Ascending aorta (tissue), 2 donors: ENCODE results near the gene STK32C. TPM values are rescaled to one million over a fixed set of nuclear protein-coding genes. Genes with fewer than 3 reads are reported as not detected.
"Not testable (repeated sequence)": the region's sequence is repeated elsewhere in the genome, so short reads cannot be mapped to it uniquely, and the experiment has no call there.

Experiments used
- DNase-seq, 2 donors: peaks; one replicate each; pipeline ENCODE4 v3.0.0-alpha.2; 2019; ENCODE audit warnings: low spot score in 2 of 2
- H3K27ac ChIP-seq, 2 donors: fragments of 200-600 bp; sonication (generic); one replicate each; pipeline ENCODE4 v1.5.1; 2016 to 2017; ENCODE audit warnings: mild to moderate bottlenecking in 1 of 2
- H3K27me3 ChIP-seq: fragments of 200-600 bp; sonication (generic); one replicate; pipeline ENCODE4 v1.5.1; 2017
- H3K36me3 ChIP-seq, 2 donors: fragments of 200-600 bp; sonication (generic); one replicate each; pipeline ENCODE4 v1.5.1; 2016
- H3K4me1 ChIP-seq, 2 donors: fragments of 200-600 bp; sonication (generic); one replicate each; pipeline ENCODE4 v1.5.1; 2016 to 2017; ENCODE audit warnings: mild to moderate bottlenecking in 1 of 2
- H3K4me3 ChIP-seq, 2 donors: fragments of 200-600 bp; sonication (generic); one replicate each; pipeline ENCODE4 v1.5.1; 2016 to 2017; ENCODE audit warnings: mild to moderate bottlenecking in 1 of 2
- H3K9me3 ChIP-seq, 2 donors: fragments of 200-600 bp; sonication (generic); one replicate each; pipeline ENCODE4 v1.5.1; 2016
- intact Hi-C: fragments of 100-400 bp; cut with DNase I; formaldehyde crosslinking; loops from one replicate; pipeline ENCODE4 v1.15.1; 2023
- total RNA-seq: library from RNA; depleted of rRNA; stranded (reverse); fragments of >200 nt; gene quantifications from one replicate; pipeline ENCODE4 v1.1.0, GENCODE V29; 2016
- TF ChIP-seq, protein P1 (sequence below), 3 experiments: fragments of 200-600 bp in 2 of 3; fragments of 450-650 bp in 1 of 3; sonication (generic) in 2 of 3; IDR thresholded peaks; one replicate each; pipeline ENCODE4 v1.5.1; 2016 to 2019; ENCODE audit warnings: antibody characterized with exemption in 3 of 3, mild to moderate bottlenecking in 1 of 3, moderate library complexity in 1 of 3

Gene STK32C
- total RNA-seq, 1 donor from 2014 or later = 16.2 TPM

DNA sequence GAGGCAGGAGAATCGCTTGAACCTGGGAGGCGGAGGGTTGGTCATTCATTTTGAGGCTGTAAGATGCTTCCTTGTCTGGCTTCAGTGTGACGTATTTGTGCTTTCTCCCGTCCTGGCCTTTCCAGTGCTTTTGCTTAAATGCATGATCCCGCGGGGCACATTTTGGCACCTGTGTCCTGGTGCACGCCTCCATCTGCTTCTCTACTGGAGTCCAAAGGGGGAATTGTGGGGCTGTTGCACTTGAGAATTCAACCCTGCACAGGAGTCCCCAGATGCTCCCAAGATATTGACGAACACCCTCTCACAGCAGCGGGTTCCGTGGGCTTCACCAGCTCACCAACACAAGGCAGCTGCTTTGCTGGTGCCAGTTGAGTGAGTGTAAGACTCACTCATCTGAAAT lies 14.0 kb upstream of the STK32C start:
- DNase-seq = no peak
- no peaks in the 10 kb centered on the region for H3K27me3 ChIP-seq
- H3K9me3 ChIP-seq = no peaks in the 10 kb centered on the region
- H3K27ac ChIP-seq = no peak overlapping the region
- no peak overlapping the region for H3K4me3 ChIP-seq
- intact Hi-C loops = no loop called here
- no peaks in the 10 kb centered on the region for H3K36me3 ChIP-seq
- TF ChIP-seq, protein P1, sequence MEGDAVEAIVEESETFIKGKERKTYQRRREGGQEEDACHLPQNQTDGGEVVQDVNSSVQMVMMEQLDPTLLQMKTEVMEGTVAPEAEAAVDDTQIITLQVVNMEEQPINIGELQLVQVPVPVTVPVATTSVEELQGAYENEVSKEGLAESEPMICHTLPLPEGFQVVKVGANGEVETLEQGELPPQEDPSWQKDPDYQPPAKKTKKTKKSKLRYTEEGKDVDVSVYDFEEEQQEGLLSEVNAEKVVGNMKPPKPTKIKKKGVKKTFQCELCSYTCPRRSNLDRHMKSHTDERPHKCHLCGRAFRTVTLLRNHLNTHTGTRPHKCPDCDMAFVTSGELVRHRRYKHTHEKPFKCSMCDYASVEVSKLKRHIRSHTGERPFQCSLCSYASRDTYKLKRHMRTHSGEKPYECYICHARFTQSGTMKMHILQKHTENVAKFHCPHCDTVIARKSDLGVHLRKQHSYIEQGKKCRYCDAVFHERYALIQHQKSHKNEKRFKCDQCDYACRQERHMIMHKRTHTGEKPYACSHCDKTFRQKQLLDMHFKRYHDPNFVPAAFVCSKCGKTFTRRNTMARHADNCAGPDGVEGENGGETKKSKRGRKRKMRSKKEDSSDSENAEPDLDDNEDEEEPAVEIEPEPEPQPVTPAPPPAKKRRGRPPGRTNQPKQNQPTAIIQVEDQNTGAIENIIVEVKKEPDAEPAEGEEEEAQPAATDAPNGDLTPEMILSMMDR (IDR thresholded peaks at IDR 0.05) = no peak
- H3K4me1 ChIP-seq = peaks cover 3 to 7% of the 10 kb centered on the region in 2 donors

DNA sequence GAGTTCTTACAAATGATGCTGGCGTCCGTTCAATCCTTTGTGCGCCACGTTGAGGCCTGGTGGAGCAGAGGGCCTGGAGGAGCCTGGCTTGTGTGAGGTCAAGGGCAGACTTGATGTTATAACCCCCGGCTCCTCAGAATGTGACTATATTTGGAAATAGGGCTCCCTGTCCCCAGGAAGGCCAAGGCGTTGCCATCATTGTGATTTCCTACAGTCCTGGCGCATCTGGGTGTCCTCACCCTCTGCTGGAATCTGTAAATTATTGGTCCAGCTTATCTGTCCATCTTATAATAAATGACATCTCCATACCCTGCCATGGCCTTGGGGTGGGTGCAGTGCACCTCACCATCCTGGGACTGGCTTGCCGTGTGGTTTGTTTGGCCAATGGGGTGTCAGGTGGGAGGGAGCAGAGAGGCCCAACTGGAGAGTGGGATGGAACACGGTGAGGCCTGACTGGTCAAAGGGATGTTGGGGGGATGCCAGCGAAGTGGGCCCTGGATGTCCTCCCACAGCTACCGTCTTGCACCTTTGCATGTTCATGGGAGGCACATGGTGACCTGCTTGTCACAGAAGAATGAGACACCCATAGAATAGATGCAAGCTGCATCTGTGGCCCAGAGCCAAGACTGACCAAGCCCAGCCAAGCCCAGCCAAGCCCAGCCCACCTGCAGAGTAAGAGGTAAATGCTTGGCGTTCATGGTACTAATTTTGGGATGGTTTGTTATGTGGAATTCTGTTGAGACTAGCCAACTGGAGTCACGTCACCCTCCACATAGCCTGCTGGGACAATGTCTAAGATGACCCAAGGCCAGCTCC lies 13.1 kb upstream of the STK32C start:
- Histone ChIP-seq H3K9me3 (no peaks in the 10 kb centered on the region), H3K4me1 (peaks cover 3 to 7% of the 10 kb centered on the region in 2 donors), H3K27me3 (no peaks in the 10 kb centered on the region), H3K36me3 (no peaks in the 10 kb centered on the region), H3K4me3 (no peak overlapping the region), H3K27ac (peak overlapping the region in 1 of 2 donors; percentile 2)
- no peak for DNase-seq
- intact Hi-C loops = no loop called here
- TF ChIP-seq, protein P1 (IDR thresholded peaks at IDR 0.05) = no peak

DNA sequence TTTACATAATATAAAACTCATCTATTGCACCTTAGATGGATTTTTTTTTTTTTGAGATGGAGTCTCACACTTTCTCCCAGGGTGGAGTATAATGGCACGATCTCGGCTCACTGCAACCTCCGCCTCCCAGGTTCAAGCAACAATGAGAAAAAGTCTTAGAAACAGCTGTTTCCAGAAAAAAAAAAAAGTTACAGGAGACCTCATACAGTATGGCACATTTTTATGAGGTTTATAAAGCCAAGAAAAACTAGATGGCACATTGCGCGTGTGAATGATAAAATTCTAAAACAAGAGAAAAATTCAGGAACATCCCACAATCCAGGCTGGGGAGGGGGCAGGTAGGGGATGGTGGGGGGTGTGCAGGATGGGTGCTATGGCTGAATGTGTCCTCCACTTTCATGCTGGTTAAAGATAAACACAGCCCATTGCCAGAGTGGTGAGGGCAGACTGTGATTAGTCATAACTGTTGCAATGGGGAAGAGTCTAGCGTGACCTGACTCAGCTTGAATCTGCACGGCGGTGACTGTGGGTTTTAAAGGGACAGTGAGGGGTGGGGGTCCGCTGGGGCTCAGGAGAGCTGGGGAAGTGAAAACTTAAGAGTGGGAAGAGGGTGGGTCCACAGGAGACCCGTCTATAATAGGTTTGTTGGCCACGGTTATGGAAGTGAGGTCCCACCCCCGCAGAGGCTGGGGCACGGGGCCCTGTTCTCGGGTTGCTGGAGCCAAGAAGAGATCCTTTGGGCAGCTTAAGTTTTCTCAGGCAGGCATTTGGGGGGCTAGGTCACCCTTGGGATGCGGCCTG lies 12.3 kb upstream of the STK32C start:
- DNase-seq = no peak
- TF ChIP-seq, protein P1 (IDR thresholded peaks at IDR 0.05) = no peak
- intact Hi-C loops = no loop called here
- H3K27me3 ChIP-seq = no peaks in the 10 kb centered on the region
- no peaks in the 10 kb centered on the region for H3K36me3 ChIP-seq
- peak overlapping the region in 1 of 2 donors; percentile 2 for H3K27ac ChIP-seq
- no peaks in the 10 kb centered on the region for H3K9me3 ChIP-seq
- peak overlapping the region in 1 of 2 donors; percentile 1 for H3K4me3 ChIP-seq
- peaks cover 3 to 7% of the 10 kb centered on the region in 2 donors for H3K4me1 ChIP-seq

DNA sequence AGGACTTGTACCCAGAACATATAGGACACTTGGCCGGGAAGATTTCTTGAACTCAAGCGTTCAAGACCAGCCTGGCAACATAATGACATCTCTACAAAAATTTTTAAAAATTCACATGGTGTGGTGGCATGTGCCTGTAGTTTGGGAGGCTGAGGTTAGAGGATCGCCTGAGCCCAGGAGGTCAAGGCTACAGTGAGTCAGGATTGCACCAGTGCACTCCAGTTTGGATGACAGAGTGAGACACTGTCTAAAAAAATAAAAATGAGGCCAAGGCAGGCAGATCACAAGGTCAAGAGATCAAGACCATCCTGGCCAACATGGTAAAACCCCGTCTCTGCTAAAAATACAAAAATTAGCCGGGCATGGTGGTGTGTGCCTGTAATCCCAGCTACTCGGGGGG lies 9.7 kb upstream of the STK32C start:
- H3K36me3 ChIP-seq, H3K27ac ChIP-seq, H3K4me1 ChIP-seq, DNase-seq, H3K4me3 ChIP-seq, H3K9me3 ChIP-seq, H3K27me3 ChIP-seq, intact Hi-C loops: not testable (repeated sequence)

DNA sequence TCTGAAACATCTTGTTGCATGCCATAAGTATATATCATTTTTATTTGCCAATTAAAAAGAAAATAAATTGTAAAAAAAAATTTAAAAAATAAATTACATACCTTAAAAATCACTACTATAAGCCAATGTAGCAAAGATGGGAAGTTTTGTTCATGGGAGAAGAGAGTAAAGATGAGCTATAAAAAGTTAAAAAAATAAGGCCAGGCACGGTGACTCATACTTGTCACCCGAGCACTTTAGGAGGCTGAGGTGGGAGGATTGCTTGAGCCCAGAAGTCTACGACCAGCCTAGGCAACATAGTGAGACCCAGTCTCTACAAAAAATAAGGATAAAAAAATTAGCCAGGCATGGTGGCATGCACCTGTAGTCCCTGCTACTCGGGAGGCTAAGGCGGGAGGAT lies 8.4 kb upstream of the STK32C start:
- Histone ChIP-seq H3K4me1 (peaks cover 3 to 7% of the 10 kb centered on the region in 2 donors), H3K27ac (no peak overlapping the region), H3K9me3 (no peaks in the 10 kb centered on the region), H3K4me3 (no peak overlapping the region), H3K27me3 (no peaks in the 10 kb centered on the region), H3K36me3 (no peaks in the 10 kb centered on the region)
- DNase-seq = no peak
- intact Hi-C loops = no loop called here
- TF ChIP-seq, protein P1 (IDR thresholded peaks at IDR 0.05) = no peak

DNA sequence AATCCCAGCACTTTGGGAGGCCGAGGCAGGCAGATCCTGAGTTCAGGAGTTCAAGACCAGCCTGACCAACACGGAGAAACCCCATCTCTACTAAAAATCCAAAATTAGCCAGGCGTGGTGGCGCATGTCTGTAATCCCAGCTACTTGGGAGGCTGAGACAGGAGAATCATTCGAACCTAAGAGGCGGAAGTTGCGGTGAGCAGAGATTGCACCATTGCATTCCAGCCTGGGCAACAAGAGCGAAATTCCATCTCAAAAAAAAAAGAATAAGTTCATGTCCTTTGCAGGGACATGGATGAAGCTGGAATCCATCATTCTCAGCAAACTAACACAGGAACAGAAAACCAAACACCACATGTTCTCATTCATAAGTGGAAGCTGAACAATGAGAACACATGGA lies 7.1 kb upstream of the STK32C start:
- intact Hi-C loops, H3K27ac ChIP-seq, H3K4me1 ChIP-seq, H3K27me3 ChIP-seq, H3K36me3 ChIP-seq, H3K9me3 ChIP-seq, DNase-seq, H3K4me3 ChIP-seq: not testable (repeated sequence)
